K562 (cell line): Measurements from ENCODE around the gene KRT34.

Experiments
- CHD2 ChIP-seq: IDR thresholded peaks from 2 replicates; pipeline ENCODE4 v1.6.1; 2011; ENCODE audit warnings: low read depth, low read length
- HIVEP1 ChIP-seq: fragments of 250-450 bp; sonication (Bioruptor Pico); IDR thresholded peaks from 2 replicates; pipeline ENCODE4 v1.4.0; 2020; ENCODE audit warnings: mild to moderate bottlenecking
- MAFK ChIP-seq: IDR thresholded peaks from 2 replicates; pipeline ENCODE4 v1.6.1; 2011; ENCODE audit warnings: low read length, improper control_type of control experiment
- MXI1 ChIP-seq: IDR thresholded peaks from 2 replicates; pipeline ENCODE4 v1.6.1; 2011; ENCODE audit warnings: low read depth, mild to moderate bottlenecking, improper control_type of control experiment, low read length
- NR2F6 ChIP-seq: fragments of 450-650 bp; formaldehyde crosslinking; IDR thresholded peaks from 2 replicates; pipeline ENCODE4 v1.4.0; 2020; ENCODE audit warnings: mild to moderate bottlenecking
- TAF1 ChIP-seq: IDR thresholded peaks from 2 replicates; pipeline ENCODE4 v1.6.1; 2011; ENCODE audit warnings: mild to moderate bottlenecking, low read length, moderate library complexity; ENCODE audit not compliant: insufficient read depth, control insufficient read depth, severe bottlenecking; ENCODE audit errors: extremely low read depth
- ZNF232 ChIP-seq: sonication (generic); formaldehyde crosslinking; IDR thresholded peaks from 2 replicates; pipeline ENCODE4 v1.8.0; 2022; ENCODE audit warnings: mild to moderate bottlenecking, missing genetic modification reagents
- TF ChIP-seq, protein P1 (sequence below): fragments of 250-450 bp; sonication (Bioruptor Pico); IDR thresholded peaks from 2 replicates; pipeline ENCODE4 v1.5.0; 2021; ENCODE audit warnings: mild to moderate bottlenecking, moderate library complexity
- TF ChIP-seq, protein P2 (sequence below): sonication (generic); formaldehyde crosslinking; IDR thresholded peaks from 2 replicates; pipeline ENCODE4 v1.5.0; 2020; ENCODE audit warnings: missing genetic modification reagents

DNA sequence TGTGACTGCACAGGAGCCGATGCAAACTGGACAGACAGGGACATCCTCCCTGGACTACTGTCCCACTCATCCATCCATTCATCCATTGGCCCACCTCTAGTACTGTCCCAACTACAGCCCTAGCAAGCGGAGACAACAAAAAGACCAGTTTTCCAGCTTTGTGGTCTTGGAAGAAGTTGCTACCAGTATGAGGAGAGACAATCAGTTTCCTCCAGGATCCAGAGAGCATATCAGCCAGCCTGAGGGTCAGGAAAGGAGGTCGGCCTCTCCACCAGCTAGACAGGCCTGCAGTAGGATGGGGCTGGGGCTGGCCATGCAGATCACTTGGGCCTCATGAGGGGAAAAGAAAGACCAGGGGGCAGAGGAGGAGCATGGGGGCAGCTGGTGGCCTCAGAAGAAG is 48.3 kb downstream of the KRT34 start:
- TF ChIP-seq CHD2 (no peak), MXI1 (no peak), TAF1 (no peak), HIVEP1 (CRISPR knock-in tag) (no peak), ZNF232 (CRISPR knock-in tag) (no peak), NR2F6 (CRISPR knock-in tag) (no peak), MAFK (no peak)
- TF ChIP-seq, protein P1, sequence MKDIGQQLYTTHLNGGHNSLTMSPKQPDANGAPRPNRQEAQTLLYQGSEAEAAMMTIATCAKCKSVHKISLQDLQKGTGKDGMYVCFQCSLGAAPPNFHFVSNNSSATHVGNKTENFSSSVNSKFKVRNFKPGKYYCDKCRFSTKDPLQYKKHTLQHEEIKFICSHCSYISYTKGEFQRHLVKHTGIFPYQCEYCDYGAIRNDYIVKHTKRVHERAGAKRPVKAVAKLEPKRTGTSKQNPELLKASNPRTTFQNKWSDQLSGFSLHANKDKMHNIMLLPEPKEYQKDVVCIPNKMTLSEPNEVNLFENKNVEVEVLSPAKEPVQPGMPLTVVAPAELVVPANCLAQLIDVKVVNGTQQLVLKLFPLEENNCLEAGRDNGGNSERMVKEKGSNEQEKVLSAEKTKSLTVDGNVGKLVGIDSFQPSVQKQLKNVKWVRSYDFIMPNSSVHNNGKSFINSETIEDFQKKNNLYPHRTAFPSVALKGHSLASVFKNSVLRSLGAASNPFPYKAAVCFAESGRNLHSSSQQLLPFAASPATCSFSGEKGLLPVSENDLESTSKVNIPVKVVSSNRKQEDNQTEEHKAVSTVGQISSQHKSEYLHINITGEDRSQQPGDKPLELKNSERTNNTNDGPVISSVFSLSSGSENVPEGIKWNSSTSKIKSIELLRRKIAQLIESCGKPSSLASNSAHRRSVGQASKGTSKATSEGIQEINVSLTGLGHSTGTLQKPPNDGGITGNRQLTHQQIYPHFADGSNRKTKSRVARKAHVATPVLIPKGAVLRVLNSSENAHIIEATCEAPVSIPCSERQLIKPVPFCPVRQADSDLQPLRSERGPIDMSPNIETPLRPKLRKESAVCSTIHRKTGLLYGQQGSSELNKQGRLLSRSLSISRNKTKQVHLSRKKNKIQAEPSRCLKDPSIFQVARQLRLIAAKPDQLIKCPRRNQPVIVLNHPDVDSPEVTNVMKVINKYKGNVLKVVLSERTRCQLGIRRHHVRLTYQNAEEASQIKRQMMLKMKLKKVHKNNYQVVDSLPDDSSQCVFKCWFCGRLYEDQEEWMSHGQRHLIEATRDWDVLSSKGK, result no peak
- TF ChIP-seq, protein P2, sequence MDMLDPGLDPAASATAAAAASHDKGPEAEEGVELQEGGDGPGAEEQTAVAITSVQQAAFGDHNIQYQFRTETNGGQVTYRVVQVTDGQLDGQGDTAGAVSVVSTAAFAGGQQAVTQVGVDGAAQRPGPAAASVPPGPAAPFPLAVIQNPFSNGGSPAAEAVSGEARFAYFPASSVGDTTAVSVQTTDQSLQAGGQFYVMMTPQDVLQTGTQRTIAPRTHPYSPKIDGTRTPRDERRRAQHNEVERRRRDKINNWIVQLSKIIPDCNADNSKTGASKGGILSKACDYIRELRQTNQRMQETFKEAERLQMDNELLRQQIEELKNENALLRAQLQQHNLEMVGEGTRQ (CRISPR knock-in tag), result no peak
